AG10803 (cell line): ENCODE data around the gene ZNF326.

Source experiments
- DNase-seq: peaks from one replicate; pipeline ENCODE4 v3.0.0; 2010; ENCODE audit warnings: low read depth
- H3K4me3 ChIP-seq: 2 replicates; pipeline ENCODE4 v1.5.1; 2011; ENCODE audit warnings: mild to moderate bottlenecking, low read length, control low read depth
- CTCF ChIP-seq: conservative IDR thresholded peaks from 2 replicates; pipeline ENCODE4 v1.5.1; 2011; ENCODE audit warnings: mild to moderate bottlenecking, low read length, control low read depth, inconsistent platforms

ZNF326 gene

GRCh38 chr1:90067194-90067931 is 72.5 kb downstream of the ZNF326 start:
- DNase-seq: no peak
- no peak for TF ChIP-seq CTCF
- H3K4me3 ChIP-seq: no peak overlapping the region

GRCh38 chr1:90068611-90069280 is 73.8 kb downstream of the ZNF326 start:
- no peak for TF ChIP-seq CTCF
- H3K4me3 ChIP-seq: no peak overlapping the region
- no peak for DNase-seq

- no peak for DNase-seq
- TF ChIP-seq CTCF: no peak
- no peak overlapping the region for H3K4me3 ChIP-seq
Observed at GRCh38 chr1:90074137-90074536, 79.2 kb downstream of the ZNF326 start.

- H3K4me3 ChIP-seq: no peak overlapping the region
- TF ChIP-seq CTCF: no peak
- DNase-seq: no peak
Observed at GRCh38 chr1:90074566-90074965, 79.7 kb downstream of the ZNF326 start.

- no peak for TF ChIP-seq CTCF
- no peak overlapping the region for H3K4me3 ChIP-seq
- peak; percentile 8 for DNase-seq
Observed at GRCh38 chr1:90074970-90075391, 80.1 kb downstream of the ZNF326 start.

GRCh38 chr1:90083995-90084394 is 89.1 kb downstream of the ZNF326 start:
- no peak for TF ChIP-seq CTCF
- no peak for DNase-seq
- no peak overlapping the region for H3K4me3 ChIP-seq
